Measurements from ENCODE around the gene AP1B1. TPM values are rescaled to one million over a fixed set of nuclear protein-coding genes. Genes with fewer than 3 reads are reported as not detected.
"Not testable (repeated sequence)": the region's sequence is repeated elsewhere in the genome, so short reads cannot be mapped to it uniquely, and the experiment has no call there.

AP1B1 gene
- total RNA-seq: 82.1 and 85.7 TPM in 2 replicates

- intact Hi-C loops (cut with micrococcal nuclease): loop anchor here (2.0 to 5.0 kb wide), 2 partner anchors 27 to 316 kb away; partner anchors contain the start of gene KREMEN1
These were observed at the start of gene AP1B1 for GRCh38 chr22:29387921-29388758. AP1B1 (minus strand) TSS chr22:29388570; CDS start chr22:29367243, 21,327 bp downstream.

DNA sequence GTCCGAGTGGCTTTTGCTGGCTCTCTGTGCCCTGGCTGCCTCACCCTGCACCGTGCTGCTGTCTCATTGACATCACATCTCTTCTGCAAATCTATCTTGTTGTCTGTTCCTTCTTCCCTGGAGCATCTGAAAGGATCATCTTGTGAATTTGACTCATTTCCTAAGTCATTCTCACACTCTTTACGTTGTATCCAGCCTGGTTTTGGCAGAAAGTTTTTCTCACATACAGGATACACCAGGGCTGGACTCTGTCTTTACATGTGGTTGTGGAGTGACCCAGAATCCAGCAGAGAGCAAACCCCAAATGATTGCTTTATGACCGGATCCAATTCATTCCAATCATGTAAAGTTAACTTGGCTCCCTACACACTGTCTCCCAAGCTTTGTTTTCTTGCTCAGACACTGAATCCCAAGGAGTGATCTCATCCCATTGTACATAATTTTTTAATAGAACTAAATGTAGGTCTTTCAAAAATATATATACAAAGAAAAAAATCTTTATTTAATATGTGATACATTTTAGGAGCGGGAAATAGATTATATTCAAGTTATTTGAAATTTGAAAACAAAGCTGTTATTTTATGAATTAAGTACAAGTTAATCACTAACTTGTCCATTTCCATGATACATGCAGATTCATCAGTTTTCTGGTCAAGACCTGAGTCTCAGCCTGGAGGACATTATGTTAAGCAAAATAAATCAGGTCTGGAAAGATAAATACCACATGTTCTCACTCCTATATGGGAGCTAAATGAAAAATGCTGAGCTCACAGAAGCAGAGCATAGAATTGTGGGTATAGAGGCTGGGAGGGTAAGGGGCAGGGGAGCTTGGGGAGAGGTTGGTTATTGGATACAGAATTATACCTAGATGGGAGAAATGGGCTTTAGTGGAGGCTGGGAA lies 47.1 kb upstream of the AP1B1 start:
- intact Hi-C loops (cut with micrococcal nuclease): no loop called here

DNA sequence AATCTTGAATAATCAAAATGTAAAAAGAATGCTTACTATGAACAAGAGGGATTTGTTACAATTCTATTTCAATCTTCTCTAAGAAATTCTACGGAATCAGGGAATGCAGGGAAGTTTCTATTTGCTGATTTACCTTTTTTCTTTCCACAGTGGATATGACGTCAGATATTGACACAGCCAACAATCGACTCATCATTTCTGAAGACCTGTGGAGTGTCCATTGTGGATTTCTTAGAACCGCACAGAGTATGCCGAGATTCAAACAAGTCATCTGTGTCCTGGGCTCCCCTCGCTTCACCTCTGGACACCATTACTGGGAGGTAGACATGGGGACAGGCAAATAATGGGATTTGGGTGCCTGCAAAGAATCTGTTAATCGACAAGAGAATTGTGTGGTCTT lies 45.9 kb upstream of the AP1B1 start:
- intact Hi-C loops (cut with micrococcal nuclease): no loop called here

- intact Hi-C loops (cut with micrococcal nuclease): no loop called here
These were observed 45.5 kb upstream of the AP1B1 start for GRCh38 chr22:29433856-29434255.

GRCh38 chr22:29431986-29432385 lies 43.6 kb upstream of the AP1B1 start:
- intact Hi-C loops (cut with micrococcal nuclease): no loop called here

GRCh38 chr22:29427176-29427760 lies 38.9 kb upstream of the AP1B1 start:
- intact Hi-C loops (cut with micrococcal nuclease): no loop called here

DNA sequence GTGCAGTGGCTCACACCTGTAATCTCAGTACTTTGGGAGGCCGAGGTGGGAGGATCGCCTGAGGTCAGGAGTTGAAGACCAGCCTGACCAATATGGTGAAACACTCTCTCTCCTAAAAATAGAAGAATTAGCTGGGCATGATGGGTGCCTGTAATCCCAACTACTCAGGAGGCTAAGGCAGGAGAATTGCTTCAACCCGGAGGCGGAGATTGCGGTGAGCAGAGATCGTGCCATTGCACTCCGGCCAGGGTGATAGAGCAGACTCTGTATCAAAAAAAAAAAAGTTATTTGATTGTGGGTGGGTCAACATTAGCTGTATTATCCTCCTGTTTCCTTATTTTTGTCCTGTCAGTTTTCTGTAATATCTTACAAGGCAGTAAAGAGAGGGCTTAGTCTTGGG lies 38.1 kb upstream of the AP1B1 start:
- intact Hi-C loops (cut with micrococcal nuclease): no loop called here

- intact Hi-C loops (cut with micrococcal nuclease): not testable (repeated sequence)
These were observed 30.3 kb upstream of the AP1B1 start for GRCh38 chr22:29418704-29419103.

GRCh38 chr22:29414951-29415591 lies 26.7 kb upstream of the AP1B1 start:
- intact Hi-C loops (cut with micrococcal nuclease): loop anchor here (2.0 kb wide), 1 partner anchor 26 kb away; the partner anchor contains the start of gene AP1B1

- intact Hi-C loops (cut with micrococcal nuclease): not testable (repeated sequence)
These were observed 24.4 kb upstream of the AP1B1 start for GRCh38 chr22:29412772-29413171.

DNA sequence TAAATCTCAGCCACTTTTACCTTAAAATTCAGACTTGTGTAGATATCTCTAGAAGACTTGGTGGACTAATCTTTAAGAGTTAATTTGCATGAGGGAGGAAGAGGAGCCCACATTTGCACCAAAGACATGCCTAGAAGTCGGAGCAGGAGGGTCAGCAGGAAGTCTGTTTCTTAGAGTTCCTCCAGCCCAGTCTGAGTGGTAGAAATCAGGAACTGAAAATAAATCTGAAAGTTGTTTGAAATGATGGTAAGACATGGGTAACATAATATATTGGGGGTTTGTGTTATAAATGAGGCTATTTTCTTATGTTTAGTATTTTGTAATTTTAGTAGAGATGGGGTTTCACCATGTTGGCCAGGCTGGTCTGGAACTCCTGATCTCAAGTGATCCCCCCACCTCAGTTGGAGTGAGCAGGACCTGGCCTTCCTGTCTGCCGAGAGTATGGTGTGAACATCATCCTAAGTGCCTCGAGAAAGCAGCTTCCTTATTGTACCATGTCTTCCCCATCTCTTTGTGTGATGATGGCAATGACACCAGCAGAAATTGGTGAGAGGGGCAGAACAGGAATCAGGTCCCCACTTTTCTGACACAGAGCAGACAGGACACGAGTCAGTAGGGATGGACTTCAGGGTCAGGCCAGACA lies 23.3 kb upstream of the AP1B1 start:
- intact Hi-C loops (cut with micrococcal nuclease): not testable (repeated sequence)

DNA sequence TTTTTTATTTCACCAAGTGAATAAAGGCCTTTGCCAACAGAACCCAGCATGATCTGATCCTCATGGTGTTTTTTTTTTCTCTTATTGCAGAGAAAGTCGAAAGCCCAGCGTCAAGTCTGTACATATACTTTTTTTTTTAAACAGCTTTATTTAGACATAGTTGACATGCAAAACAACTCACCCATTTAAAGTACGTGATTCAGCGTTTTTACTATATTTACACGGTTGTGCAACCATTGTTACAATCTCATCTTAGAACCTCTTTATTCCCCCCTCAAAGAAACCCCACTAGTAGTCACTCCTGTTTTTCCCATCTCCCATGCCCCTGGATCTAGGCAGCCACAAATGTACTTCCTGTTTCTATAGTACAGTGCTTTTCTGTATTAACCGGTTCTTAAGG lies 20.6 kb upstream of the AP1B1 start:
- intact Hi-C loops (cut with micrococcal nuclease): no loop called here

DNA sequence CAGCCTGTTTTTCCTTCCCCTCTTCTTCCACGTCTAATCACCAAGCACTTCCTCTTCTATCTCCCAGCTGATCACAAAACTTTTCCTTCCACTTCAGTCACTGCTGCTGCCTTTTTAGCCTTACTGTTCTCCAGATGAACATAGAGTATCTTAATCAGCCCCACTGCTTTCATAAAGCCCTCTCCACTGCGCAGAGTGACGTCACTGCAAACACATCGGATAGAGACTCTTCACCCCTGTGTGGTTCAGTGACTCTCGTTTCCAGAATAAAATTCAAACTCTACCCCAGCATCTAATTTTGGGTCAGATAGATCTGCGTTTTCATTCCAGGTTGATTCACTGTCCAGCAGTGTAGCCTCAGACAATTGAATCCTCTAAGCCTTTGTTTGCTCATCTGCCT lies 13.2 kb upstream of the AP1B1 start:
- intact Hi-C loops (cut with micrococcal nuclease): not testable (repeated sequence)

DNA sequence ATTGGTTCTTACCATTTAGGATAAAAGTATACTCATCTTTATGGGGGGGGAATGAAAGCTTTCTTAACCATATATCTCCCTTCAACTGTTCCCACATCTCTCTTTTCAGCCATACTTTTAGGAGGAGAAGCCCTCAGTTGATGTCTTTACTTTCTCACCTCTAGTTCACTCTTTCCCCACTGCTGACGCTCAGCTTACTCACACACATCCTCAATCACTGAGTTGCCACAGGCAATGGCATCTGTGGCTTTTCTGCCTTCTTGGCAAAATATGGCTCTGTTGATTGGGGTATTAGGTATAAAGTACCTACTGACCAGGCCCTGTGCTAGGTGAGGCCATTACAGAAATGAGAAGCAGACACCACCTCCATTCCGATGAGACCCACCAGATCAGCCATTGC lies 12.2 kb upstream of the AP1B1 start:
- intact Hi-C loops (cut with micrococcal nuclease): no loop called here

DNA sequence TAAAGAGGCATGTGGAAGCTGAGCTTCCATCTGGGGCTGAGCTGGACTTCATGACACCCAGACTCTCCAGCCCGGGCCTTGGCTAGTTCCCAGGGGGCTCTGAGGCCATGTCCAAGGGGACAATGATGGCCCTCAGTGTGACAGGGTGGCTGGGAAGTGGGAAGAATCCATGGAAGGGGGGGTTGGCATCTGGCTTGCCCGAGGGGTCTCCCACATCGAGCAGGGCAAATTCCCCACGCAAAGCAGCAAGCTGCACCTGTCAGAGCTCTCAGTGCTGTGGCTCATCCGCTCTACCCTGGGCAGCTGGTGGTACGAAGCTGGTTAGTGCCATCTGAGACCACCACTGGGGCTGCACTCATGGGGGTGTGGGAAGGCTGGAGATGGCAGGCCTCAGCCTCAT lies 9.4 kb upstream of the AP1B1 start:
- intact Hi-C loops (cut with micrococcal nuclease): loop anchor here (10.0 kb wide), 2 partner anchors 367 to 687 kb away; partner anchors contain the start of genes HORMAD2, UQCR10 and ZMAT5

- intact Hi-C loops (cut with micrococcal nuclease): loop anchor here (10.0 kb wide), 2 partner anchors 369 to 689 kb away; partner anchors contain the start of genes HORMAD2, UQCR10 and ZMAT5
These were observed 7.8 kb upstream of the AP1B1 start for GRCh38 chr22:29396126-29396525.

DNA sequence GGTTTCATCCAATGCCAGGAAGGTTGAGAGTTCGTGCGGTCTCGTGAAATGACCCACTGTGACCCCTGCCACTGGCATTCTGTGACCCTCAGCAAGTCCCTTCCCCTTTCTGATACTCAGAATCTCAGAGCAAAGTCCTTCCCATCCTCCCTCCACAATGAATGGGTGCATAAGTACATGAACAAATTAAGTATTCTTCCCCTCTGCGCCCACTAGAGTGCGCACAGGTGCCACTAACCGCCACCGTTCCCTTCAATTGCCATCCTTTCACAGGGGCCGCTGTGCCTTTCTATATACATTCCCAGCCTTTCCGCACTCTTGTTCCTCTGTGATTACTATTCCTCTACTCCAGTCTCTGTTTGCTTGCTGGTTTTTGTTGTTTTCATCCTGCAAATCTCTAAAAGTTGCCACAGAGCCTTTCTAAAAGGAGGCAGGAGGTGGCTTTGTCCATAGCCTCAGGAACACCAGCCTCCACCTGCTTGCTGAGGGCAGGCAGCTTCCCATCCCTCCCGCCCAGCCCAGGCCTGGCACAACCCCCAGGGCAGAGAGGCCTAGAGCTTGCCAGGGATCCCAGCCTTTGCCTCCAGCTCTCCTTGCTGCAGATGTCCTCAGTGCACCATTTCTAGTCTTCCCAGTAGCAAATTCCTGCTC lies 6.7 kb upstream of the AP1B1 start:
- intact Hi-C loops (cut with micrococcal nuclease): loop anchor here (1.0 to 10.0 kb wide), 3 partner anchors 129 to 690 kb away; partner anchors contain the start of genes HORMAD2, UQCR10 and ZMAT5

- intact Hi-C loops (cut with micrococcal nuclease): loop anchor here (10.0 kb wide), 2 partner anchors 372 to 692 kb away; partner anchors contain the start of genes HORMAD2, UQCR10 and ZMAT5
These were observed 4.7 kb upstream of the AP1B1 start for GRCh38 chr22:29393019-29393608.

GRCh38 chr22:29391546-29391945 lies 3.2 kb upstream of the AP1B1 start:
- intact Hi-C loops (cut with micrococcal nuclease): loop anchor here (10.0 kb wide), 2 partner anchors 373 to 693 kb away; partner anchors contain the start of genes HORMAD2, UQCR10 and ZMAT5

Measured in T-helper 2 cell treated with Interferon-gamma antibody and Interleukin-4, amounts not matched to agents 100 ng/mL and 5 ng/mL, for 36 hours (primary cell).